ENCODE measurements around the gene MPRIP. TPM values are rescaled to one million over a fixed set of nuclear protein-coding genes. Genes with fewer than 3 reads are reported as not detected.
A peak's percentile ranks its signal among the peaks of the same experiment; 100 is the strongest.
"Not testable (repeated sequence)": the region's sequence is repeated elsewhere in the genome, so short reads cannot be mapped to it uniquely, and the experiment has no call there.

MPRIP gene
- polyA plus RNA-seq (47.3 and 53.8 TPM in 2 replicates), polyA minus RNA-seq (156 and 159 TPM in 2 replicates)

- H4K20me1 ChIP-seq (ENCODE audit: insufficient read depth), result peaks cover 16% of the 10 kb centered on the region
- peak within 1 kb of the TSS; percentile 98 for H3K4me3 ChIP-seq (ENCODE audit: low read length)
- no peaks in the 10 kb centered on the region for H3K9me3 ChIP-seq (ENCODE audit: low read length)
- no peaks in the 10 kb centered on the region for H3K36me3 ChIP-seq (ENCODE audit: insufficient read depth, low read length)
- H3K27me3 ChIP-seq (ENCODE audit: insufficient read depth, low read depth, low read length), result no peaks in the 10 kb centered on the region
- peak within 1 kb of the TSS; percentile 96 for H3K4me2 ChIP-seq (ENCODE audit: low read length)
- TF ChIP-seq TAF1 (IDR thresholded peaks at IDR 0.05; ENCODE audit: low read depth), result peak; percentile 20
- peak; percentile 51 for TF ChIP-seq POLR2AphosphoS5 (IDR thresholded peaks at IDR 0.05)
- TF ChIP-seq MXI1 (conservative IDR thresholded peaks at IDR 0.05; ENCODE audit: poor library complexity, severe bottlenecking), result no peak
- peak within 1 kb of the TSS; percentile 81 for H3K27ac ChIP-seq (ENCODE audit: low read length)
- no peaks in the 10 kb centered on the region for H3F3A ChIP-seq (ENCODE audit: insufficient read depth, low read length, poor library complexity, severe bottlenecking)
- no peaks in the 10 kb centered on the region for H3K9me2 ChIP-seq (ENCODE audit: insufficient read depth, low read length)
- peak within 1 kb of the TSS; percentile 83 for H3K9ac ChIP-seq (ENCODE audit: low read length)
- peak within 1 kb of the TSS; percentile 56 for H2AFZ ChIP-seq (ENCODE audit: low read depth, low read length)
- peaks cover 44% of the 10 kb centered on the region for H3K79me2 ChIP-seq (replicated peaks; ENCODE audit: insufficient read depth, low read length)
Measured at GRCh38 chr17:17042384-17042736, at the start of gene MPRIP. Gene MPRIP, plus strand, starts transcription at chr17:17042457. Its CDS starts 392 bp downstream, at chr17:17042849.

- Histone ChIP-seq H4K20me1 (ENCODE audit: insufficient read depth) (no peaks in the 10 kb centered on the region), H3K4me3 (ENCODE audit: low read length) (no peak overlapping the region), H3K79me2 (replicated peaks; ENCODE audit: insufficient read depth, low read length) (no peaks in the 10 kb centered on the region), H3F3A (ENCODE audit: insufficient read depth, low read length, poor library complexity, severe bottlenecking) (no peaks in the 10 kb centered on the region), H3K9ac (ENCODE audit: low read length) (no peak overlapping the region), H2AFZ (ENCODE audit: low read depth, low read length) (no peak overlapping the region), H3K9me2 (ENCODE audit: insufficient read depth, low read length) (no peaks in the 10 kb centered on the region), H3K36me3 (ENCODE audit: insufficient read depth, low read length) (no peaks in the 10 kb centered on the region), H3K9me3 (ENCODE audit: low read length) (no peaks in the 10 kb centered on the region), H3K27ac (ENCODE audit: low read length) (no peak overlapping the region), H3K4me2 (ENCODE audit: low read length) (no peak overlapping the region), H3K27me3 (ENCODE audit: insufficient read depth, low read depth, low read length) (no peaks in the 10 kb centered on the region)
- TF ChIP-seq REST (IDR thresholded peaks at IDR 0.05; ENCODE audit: borderline replicate concordance), result no peak
- no peak for TF ChIP-seq EZH2 (IDR thresholded peaks at IDR 0.05; ENCODE audit: borderline replicate concordance, insufficient read depth, low read length, poor library complexity, severe bottlenecking)
Measured at GRCh38 chr17:16994631-16995030, 47.6 kb upstream of the MPRIP start.

- Histone ChIP-seq H3K27ac (ENCODE audit: low read length) (no peak overlapping the region), H3K27me3 (ENCODE audit: insufficient read depth, low read depth, low read length) (no peaks in the 10 kb centered on the region), H3F3A (ENCODE audit: insufficient read depth, low read length, poor library complexity, severe bottlenecking) (no peaks in the 10 kb centered on the region), H3K9me3 (ENCODE audit: low read length) (no peaks in the 10 kb centered on the region), H2AFZ (ENCODE audit: low read depth, low read length) (no peak overlapping the region), H3K36me3 (ENCODE audit: insufficient read depth, low read length) (no peaks in the 10 kb centered on the region), H3K79me2 (replicated peaks; ENCODE audit: insufficient read depth, low read length) (no peaks in the 10 kb centered on the region), H3K9me2 (ENCODE audit: insufficient read depth, low read length) (no peaks in the 10 kb centered on the region), H3K9ac (ENCODE audit: low read length) (no peak overlapping the region), H3K4me2 (ENCODE audit: low read length) (no peak overlapping the region), H4K20me1 (ENCODE audit: insufficient read depth) (no peaks in the 10 kb centered on the region), H3K4me3 (ENCODE audit: low read length) (no peak overlapping the region)
- TF ChIP-seq TAF1 (IDR thresholded peaks at IDR 0.05; ENCODE audit: low read depth) (no peak), REST (IDR thresholded peaks at IDR 0.05; ENCODE audit: borderline replicate concordance) (no peak)
Measured at GRCh38 chr17:16995930-16996329, 46.3 kb upstream of the MPRIP start.

- H3K79me2 ChIP-seq (replicated peaks; ENCODE audit: insufficient read depth, low read length); H3K27ac ChIP-seq (ENCODE audit: low read length); H3K4me3 ChIP-seq (ENCODE audit: low read length); H3K9me2 ChIP-seq (ENCODE audit: insufficient read depth, low read length); H4K20me1 ChIP-seq (ENCODE audit: insufficient read depth); H2AFZ ChIP-seq (ENCODE audit: low read depth, low read length); H3K4me2 ChIP-seq (ENCODE audit: low read length); H3K27me3 ChIP-seq (ENCODE audit: insufficient read depth, low read depth, low read length); H3K9ac ChIP-seq (ENCODE audit: low read length); H3K9me3 ChIP-seq (ENCODE audit: low read length); H3F3A ChIP-seq (ENCODE audit: insufficient read depth, low read length, poor library complexity, severe bottlenecking); H3K36me3 ChIP-seq (ENCODE audit: insufficient read depth, low read length): not testable (repeated sequence)
Measured at GRCh38 chr17:16996726-16997125, 45.5 kb upstream of the MPRIP start.
